ENCODE results near the gene ZNF711.

DNA sequence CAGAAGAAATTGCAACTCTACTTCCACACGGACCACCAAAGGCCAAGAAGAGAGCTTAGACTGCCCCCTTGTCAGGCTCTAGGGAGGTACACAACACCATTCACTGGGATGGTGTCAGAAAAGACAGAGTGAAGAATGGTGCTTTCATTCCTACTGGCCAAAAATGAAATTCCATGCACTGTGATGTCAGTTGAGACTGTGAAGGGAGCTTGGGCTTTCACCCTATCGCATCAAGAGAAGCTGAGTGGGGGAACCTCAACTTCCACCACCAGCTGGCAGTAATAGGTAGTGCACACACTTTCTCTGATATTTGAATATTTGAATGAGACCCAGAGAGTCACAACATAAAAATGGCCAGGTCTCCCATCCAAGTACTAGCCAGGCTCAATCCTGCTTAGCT, 65.9 kb downstream of the ZNF711 start:
- TF ChIP-seq CTCF (optimal IDR thresholded peaks at IDR 0.05 in 1 of 3, IDR thresholded peaks at IDR 0.05 in 1 of 3, conservative IDR thresholded peaks at IDR 0.05 in 1 of 3; ENCODE audit: extremely low read depth in 1 of 3, insufficient read depth in 2 of 3, low read length in 3 of 3), result peak in 2 of 3 experiments; percentile 12 to 15
- TF ChIP-seq EZH2 (IDR thresholded peaks at IDR 0.05; ENCODE audit: low read length), result no peak
